HG02870 (cell line): ENCODE results near the gene HERC3.
"Not testable (repeated sequence)": the region's sequence is repeated elsewhere in the genome, so short reads cannot be mapped to it uniquely, and the experiment has no call there.

Experiments
- ATAC-seq: cut with Tn5 transposase; IDR thresholded peaks from one replicate; pipeline ENCODE4 v1.9.1; 2021; ENCODE audit warnings: mild to moderate bottlenecking, moderate library complexity; ENCODE audit not compliant: unreplicated experiment

HERC3 gene

DNA sequence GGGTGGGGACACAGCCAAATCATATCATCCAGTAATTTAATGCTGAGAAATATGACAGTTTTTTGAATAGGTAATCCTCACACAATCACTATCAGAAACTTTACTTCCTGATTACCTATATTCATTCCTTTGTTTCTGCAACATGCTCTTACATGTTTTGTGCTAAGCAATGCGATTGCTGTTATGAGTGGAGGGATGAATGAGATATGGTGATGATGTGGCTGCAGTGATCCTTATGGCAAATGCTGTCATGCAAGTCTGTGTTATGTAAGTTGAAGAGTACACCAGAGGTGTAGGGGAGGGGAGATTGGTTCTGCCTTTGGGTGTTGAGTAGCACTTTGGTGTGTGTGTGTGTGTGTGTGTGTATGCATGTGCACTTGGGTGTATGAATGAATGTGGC is 14.6 kb downstream of the HERC3 start:
- ATAC-seq = no peak

DNA sequence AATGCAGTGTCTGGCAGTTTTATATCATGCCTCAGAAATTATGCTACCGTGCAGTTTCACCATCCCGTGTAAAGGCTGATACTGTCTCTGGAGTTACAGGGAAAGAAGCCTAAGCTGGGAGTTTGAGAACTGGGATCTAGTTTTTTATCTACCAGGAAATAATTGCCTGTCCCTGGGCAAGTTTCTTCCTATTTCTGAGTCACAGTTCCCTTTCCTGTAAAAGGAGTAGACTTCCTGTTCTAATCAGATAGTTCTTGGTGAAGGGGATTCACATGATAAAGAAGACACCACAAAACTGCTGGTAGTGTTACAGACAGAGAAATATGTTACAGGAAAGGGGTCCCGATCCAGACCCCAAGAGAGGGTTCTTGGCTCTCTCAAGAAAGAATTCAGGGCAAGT is 17.1 kb downstream of the HERC3 start:
- ATAC-seq = no peak

DNA sequence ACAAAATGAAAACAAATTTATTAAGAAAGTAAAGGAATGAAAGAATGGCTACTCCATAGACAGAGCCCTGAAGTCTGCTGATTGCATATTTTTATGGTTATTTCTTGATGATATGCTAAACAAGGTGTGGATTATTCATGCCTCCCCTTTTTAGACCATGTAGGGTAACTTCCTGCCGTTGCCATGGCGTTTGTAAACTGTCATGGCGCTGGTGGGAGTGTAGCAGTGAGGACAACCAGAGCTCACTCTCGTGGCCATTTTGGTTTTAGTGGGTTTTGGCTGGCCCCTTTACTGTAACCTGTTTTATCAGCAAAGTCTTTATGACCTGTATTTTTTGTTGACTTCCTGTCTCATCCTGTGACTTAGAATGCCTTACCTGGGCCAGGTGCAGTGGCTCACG is 17.5 kb downstream of the HERC3 start:
- not testable (repeated sequence) for ATAC-seq

DNA sequence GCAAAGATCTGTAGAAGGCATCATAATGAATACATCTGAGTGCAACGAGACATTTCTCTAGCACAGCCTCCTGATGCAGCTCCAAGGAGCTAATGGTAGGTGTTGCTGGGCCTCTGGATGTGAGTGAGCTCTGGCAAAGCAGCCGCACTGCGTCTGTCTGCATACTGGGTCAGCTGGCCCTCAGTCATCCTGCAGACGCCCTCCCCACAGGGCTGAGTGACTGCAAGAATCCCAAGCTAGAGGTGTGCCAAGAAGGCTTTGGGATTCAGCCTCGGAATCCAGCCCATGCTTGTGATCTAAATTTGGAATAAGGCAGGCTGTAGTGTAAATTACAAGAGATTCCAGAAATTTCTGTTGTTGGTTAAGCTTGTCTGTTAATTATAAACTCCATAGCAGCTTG is 18.5 kb downstream of the HERC3 start:
- no peak for ATAC-seq

- no peak for ATAC-seq
These were observed 21.2 kb downstream of the HERC3 start for GRCh38 chr4:88613417-88613875.

DNA sequence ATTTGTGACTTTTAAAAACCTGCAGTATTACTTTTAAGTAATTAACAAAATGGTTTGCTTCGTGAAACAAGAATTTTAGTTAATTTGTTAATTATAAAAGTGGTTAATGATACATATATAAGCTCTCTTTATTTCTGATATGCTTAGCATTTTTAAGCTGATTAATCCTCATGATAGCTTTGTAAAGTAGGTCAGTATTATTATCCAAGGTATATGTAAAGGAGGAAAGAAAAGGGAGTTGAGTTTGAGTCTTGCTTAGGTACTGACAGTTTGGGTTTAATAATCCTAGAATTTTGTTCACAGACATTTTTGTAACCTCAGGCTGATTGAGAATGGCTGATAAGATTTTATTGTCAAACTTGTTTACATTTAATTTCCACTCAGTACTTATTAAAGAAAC is 21.8 kb downstream of the HERC3 start:
- ATAC-seq = no peak

DNA sequence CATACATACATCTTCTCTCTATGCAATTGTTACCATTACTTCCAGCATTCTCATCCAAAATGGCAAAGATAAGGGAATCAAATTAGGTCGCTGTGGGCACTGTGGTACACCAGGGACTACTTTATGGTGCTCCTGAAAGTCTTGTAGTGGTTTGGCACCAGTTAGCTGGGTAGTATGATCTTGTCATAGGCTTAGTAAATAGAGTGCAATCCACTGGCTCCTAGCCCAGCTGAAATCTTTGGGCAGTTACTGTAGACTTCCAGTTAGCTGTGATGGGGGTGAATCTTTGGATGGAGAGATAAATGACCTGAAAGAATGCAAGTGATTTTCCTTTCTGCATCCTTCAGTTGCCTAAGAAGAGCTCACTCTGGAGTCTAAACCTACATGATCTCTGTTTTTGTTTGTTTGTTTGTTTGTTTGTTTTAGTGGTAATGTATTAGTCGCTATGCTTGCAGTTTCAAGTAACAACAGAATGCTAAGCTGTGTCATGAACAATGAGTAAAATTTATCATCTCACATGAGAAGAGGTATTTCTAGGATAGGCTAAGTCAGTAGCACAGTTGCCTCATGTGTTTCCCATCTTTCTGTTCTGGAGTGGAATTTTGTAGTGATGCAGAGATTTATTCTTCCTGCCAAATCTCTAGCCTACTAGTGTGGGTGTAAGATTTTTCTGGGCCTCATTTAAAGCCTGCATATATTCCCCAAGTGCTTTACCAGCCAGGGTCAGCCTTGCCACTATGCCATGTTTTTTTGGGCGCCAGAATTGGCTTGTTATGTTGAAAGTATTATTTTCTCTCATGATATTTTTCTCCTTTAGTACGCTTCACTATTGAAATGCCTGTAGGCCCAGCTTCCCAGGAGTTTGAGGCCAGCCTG is 24.2 kb downstream of the HERC3 start:
- ATAC-seq = no peak

DNA sequence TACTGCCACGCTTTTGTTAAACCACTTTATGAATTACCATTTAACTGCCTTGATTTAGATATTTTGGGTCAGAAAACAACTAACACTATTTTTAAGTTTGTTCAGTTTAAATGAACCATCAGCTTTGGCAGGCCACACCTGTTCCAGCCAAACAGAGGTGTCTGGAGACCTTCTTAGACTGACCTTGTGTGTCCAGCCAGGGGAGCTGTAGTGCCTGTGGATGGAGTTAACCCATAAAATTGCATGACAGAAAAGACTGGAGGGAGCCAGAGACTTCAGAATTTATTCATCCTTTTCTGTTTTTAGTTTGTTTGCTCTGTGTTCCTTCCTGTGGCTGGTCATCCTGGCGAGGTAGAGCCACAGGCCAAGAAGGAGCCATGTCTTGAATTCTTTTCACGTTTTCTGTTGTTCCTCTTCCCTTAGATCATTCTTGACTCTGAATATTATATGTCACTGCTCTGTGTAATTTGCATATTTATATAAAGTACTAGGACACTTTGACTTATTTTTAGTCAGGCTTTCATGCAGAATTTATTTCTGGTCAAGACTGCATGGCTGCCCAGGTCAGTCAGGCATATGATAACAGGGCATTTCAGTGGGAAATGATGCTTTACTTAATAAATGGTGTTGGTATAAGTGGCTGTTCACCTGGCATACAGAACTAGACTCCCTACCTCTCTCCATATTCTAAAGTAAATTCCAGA is 26.7 kb downstream of the HERC3 start:
- ATAC-seq = no peak

DNA sequence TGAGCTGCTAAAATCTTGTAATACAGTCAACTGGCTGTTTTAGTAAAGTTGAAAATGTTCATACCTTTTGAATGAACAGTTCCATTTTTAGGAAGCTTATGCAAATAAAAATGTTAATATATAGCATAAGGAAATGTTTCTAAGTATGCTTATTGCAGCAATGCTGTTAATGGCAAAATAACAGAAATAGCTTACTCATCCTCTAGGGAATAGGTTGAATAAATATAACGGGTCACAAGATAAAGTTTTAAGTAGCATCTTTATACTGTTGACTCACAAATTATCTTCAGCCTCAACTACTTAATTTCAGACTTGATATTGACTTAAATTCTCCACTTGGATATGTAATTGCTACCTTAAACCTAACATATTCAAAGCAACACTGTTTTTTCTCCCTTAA is 27.7 kb downstream of the HERC3 start:
- no peak for ATAC-seq

DNA sequence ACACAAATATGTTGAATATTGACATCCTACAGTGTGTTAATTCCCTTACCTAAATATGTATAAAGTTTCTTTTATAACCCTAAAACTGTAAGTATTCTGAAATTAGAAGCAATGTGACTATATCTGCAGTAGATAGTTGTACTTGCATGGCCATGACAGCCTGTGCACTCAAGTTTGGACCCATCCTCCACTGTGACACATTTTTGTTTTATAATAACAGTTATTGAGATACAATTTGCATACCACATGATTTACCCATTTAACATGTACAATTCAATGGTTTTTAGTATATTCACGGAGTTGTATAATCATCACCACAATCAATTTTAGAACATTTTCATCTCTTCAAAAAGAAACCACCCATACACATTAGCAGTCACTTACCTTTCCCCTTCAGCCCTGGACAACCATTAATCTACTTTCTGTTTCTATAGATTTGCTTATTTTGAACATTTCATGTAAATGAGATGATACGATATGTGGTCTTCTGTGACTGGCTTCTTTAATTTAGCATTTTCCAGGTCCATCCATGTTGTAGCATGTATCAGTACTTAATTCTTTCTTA is 29.6 kb downstream of the HERC3 start:
- ATAC-seq = no peak

DNA sequence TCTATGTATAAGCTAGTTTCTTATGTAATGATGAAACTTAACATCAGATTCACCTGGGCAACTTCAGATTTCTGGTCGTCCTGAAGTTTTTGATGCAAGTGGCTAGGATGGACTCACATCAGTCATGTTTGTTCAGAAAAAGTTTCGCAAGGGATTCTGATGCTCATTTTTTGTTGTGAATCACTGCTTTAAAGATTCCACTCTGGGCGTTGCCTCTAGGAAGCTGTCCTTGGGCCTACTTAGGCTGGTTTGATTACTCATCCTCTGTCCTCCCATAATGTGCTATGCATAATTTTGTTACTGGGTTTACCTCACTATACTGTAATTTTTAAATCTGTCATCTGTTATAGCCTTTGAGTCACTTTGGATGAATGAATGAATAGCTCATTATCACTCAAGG is 30.8 kb downstream of the HERC3 start:
- no peak for ATAC-seq

GRCh38 chr4:88628746-88629145 is 36.5 kb downstream of the HERC3 start:
- no peak for ATAC-seq

DNA sequence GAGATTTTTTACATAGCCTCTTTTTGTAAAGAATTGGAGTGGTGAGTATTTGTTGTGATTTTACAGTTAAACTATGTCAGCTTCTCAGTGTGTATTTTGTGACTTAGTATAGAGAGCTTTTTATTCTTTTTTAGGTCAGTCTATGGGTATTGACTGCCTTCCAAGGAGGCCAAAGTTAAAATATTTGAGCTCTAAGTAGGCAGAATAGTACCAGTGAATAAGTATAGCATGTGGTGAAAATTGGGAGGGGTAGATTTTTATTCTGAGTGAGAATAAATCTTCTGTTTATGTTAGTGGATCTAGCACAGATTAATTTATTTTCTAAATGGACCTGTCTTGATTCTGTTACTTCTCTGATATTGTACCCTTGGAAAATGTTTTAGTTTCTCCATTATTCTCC is 37.5 kb downstream of the HERC3 start:
- no peak for ATAC-seq

DNA sequence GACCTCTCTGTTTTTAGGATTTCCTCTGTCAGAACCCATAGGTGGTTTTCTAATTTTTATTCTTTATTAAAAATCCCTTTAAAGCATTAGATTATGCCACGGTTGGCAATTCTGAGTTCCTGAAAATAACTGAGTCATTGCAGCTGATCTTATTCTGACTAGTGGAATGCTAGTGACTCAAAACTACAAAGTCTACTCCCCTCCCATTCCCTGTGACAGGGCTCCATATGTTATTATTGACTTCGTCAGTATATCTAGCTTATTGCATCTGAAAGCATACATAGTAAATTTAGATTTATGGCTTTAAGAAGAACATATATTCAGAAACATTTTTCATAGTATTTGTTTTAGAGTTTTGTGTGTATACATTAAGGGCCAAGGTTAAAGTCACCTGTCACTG is 38.5 kb downstream of the HERC3 start:
- ATAC-seq = no peak

DNA sequence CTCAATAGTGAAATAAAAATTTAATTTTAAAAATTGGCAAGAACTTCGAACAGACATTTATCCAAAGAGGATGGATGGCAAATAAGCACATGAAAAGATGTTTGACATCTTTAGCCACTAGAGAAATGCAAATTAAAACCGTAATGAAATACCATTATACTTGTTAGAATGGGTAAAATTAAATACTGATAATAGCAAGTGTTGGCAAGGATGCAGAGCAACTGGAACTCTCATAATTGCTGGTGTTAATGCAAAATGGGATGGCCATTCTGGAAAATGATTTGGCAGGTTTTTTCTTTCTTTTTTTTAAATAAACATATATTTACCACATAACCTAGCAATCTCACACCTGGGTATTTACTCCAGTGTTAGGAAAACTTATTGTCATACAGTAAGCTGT is 51.7 kb downstream of the HERC3 start:
- no peak for ATAC-seq

- ATAC-seq = no peak
These were observed 53.7 kb downstream of the HERC3 start for GRCh38 chr4:88645994-88646393.

- ATAC-seq = no peak
These were observed 54.4 kb downstream of the HERC3 start for GRCh38 chr4:88646528-88647280.

- ATAC-seq = no peak
These were observed 57.4 kb downstream of the HERC3 start for GRCh38 chr4:88649716-88650115.

DNA sequence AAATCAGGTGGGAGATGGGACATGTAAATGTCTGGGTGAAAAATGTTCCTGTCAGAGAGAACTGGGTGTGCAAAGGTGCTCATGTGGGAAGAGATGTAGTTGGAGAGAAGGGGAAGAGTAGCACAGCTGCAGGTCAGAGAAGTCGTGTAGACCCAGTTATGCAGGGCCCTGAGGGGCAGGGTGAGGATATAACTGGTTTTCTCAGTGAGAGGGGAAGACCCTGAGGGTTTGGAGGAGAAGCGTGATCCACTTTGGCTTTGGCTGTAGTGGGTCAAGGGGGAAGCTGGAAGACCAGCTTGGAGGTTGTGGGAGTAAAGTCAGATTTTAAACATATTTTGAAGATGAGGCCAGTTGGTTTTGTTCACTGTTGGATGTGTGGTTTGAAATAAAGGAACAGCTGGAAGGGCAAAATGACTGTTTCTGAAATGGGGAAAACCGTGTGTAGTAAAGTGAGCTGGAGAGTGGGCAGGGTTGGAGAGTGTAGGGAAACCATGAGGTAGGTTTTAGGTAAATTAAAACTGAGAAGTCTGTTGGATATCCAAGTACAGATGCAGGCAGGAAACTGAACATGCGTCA is 61.2 kb downstream of the HERC3 start:
- ATAC-seq = no peak

- ATAC-seq = no peak
These were observed 62.9 kb downstream of the HERC3 start for GRCh38 chr4:88655226-88655625.
